HPDE6-E6E7 (cell line): ENCODE results near the gene CHAF1A.

Experiments
- DNase-seq: peaks from one replicate; pipeline ENCODE4 v3.0.0; 2011; ENCODE audit warnings: missing footprints; ENCODE audit errors: extremely low spot score

The CHAF1A gene

DNA sequence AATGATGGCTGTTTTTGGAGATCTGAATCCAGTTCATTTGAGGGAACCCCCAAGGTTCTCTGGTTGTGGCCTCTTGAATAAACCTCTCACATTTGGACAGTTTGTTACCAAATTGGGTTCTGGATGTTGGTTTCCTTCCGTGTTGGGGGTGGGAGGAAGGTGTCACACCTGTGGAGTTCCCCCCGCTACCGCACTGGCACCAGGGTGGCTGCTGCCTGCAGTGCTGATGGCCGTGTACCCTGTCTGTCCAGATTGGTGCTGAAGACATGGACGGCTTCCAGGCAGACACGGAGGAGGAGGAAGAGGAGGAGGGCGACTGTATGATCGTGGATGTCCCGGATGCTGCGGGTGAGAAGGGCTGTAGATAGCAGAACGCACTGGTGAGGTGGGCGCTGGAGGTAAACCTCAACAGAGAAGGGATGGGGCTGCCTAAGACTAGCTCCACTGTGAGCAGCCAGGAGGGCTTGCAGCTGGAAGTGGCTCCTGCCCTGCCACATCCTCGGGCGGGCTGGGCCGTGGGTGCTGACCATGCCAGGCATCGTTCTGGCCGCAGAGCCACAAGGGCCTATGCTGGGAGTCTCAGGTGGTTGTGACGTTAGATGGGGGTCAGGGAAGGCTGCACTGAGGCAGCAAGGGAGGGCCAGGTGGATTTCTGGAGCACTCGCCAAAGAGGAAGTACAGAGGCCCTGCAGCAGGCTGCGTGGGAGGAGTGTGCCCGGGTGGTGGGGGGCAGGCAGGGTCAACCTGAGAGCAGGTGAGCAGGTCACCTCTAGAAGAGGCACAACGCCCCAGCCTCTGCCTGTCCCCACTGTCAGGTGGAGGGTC, 39.8 kb downstream of the CHAF1A start:
- DNase-seq: no peak

DNA sequence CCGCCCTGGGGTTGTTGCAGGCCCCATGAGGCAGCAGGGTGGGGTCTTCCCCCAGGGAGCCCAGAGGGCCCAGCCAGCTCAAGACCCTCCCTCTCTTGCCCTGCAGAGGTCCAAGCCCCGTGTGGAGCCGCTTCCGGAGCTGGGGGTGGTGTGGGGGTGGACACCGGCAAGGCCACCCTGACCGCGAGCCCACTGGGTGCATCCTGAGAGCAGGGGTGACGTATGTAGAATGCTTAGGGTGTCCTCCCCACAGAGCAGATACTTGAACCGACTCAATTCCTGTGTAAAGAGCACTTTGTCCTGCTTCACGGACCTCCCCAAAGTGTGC, 40.3 kb downstream of the CHAF1A start:
- DNase-seq: no peak

DNA sequence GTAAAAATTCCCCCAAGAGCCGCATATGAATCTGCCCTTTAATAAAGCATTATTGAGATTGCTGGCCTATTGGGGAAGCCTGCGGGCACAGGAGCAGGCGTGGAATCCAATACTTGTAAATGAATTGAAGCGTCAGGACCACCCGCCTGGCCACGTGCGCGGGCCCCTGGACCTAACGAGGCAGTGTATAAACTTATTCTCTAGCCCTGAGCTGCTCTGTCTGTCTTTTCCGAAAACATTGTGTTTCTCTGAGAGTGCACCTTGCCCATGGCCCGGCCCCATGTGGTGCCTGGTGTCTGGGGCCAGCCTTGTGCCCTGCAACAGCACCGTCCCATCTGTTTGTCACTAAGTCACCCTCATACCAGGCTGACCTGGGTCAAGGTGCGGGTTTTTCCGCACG, 40.7 kb downstream of the CHAF1A start:
- DNase-seq: no peak

DNA sequence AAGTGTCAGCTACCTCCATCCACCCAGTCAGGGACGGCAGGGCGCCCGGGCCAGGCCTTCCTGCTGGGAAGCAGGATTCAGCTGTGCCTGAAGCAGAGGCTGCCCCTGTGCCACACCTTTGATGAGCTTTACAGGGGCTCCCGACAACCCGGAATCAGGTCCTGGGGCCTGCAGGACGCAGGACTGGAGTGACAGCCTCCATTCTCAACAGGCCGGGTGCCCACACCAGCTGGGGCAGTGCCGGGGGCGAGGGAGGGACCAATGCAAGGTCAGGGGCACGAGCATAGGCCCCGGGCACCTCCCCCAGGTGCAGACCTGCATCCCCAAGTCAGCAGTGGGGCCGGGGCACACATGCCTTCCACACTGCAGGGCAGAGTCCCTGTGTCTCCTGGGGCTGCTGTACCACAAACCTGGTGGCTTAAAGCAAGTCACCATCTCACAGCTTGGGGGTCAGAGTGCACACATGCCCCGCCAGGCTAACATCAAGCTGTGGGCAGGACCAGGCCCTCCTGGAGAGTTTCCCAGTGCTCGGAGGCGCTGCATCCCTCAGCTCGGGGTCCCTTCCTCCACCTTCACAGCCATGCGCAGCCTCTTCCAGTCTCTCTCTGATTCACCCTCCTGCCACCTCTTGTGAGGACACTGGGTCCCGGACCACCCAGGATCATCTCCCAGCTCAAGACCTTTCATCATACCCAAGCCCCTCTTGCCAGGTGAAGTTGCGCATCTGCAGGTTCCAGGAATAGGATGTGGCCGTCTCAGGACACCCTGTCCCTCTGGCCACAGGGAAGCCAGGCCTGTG, 41.7 kb downstream of the CHAF1A start:
- DNase-seq: no peak

DNA sequence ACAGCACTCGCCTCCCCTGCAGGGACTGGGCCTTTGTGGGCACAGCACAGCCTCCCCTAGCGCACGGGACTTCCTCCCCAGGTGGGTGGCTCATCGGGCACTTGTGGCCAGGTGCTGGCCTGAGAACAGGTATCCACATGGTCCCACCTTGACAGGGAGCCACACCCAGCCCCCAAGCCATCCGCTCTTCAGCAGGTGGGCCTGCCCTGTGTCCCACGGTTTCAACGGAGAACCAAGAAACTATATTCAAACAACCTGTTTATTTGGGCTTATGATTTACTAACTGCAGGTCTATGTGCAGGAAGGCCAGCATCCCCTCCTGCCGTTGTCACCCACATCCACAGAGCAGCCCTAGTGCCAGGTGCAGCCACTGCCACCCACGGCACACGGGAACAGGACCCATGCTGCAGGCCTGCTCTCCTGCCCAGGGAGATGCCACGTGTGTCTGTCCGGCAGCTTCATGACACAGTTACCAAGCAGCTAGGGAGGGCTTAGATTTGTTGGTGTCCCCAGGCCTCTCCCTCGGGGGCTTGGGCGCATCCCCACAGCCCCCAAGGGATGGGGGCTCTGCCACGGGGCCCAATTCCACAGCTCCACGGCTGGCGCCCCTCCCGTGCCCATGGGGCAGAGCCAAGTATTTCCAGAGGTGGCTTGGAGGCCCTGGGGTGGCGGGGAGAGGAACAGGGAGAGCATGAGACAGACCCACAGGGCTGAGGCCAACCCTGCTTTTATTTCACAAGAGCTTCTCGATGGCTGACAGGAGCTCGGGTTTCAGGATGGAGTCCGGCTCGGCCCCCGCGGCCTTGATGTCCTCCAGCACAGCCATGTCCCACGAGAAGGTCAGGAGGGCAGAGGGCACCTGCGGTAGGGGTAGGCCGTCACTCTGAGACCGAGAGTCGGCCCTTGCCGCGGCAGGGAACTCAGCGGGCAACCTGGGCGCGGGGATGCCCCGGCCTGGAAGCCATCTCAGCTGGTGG, 42.6 kb downstream of the CHAF1A start:
- DNase-seq: no peak

DNA sequence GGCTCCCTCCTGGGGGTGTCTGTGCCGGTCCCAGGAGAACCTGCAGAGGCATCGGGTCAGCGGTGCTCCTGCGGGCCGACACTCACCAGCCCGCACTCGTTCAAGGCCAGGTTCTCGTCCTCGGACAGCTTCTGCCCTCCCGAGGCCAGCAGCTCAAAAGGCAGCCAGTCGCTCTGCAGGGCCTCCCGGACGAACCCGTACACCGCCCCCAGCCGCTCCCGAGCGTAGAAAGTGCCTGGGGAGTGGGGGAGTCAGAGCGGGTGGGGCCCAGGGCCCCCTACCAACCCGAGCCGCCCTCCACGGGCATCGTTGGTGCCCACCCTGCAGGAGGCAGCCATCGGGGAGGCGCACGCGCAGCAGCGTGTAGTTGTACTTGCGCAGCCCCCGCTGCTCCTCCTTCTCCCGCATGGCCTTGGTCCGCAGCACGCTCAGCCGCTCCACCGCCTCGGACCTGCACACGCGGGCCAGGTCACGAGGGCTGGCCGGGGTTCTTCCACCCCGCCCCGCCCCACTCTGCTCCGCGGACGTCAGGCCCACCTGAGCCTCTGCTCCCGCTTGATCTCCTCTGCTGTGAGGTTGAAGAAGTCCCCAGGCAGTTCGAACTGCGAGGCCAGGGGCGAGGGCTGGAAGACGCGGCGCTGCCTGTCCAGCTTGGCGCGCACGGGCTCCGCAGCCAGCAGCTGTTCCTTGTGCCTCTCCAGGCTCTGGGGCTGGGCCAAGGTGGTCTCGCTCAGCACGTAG, 43.7 kb downstream of the CHAF1A start:
- no peak for DNase-seq

DNA sequence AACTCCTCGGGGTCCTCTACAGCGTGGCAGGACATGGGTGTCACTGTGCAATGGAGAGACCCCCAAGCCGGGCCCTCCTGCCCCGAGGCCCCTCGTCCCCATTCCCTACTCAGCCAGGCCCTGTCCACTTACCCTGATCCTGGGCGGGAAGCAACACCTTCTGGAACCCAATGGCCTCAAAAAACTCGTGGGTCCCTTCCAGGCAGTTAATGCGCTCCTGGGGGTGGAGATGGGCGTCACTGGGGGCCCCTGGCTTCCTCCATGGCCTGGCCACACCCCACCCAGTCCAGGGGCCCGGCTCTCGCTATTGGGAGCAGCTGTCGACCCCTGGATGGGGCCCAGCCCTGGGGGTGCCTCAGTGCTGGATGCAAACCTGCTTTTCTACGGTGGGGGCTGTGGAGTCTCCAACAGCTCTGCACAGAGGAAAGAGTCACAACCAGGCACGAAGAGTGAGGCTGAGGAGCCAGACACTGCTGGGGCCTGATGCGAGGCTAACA, 44.3 kb downstream of the CHAF1A start:
- DNase-seq: no peak

DNA sequence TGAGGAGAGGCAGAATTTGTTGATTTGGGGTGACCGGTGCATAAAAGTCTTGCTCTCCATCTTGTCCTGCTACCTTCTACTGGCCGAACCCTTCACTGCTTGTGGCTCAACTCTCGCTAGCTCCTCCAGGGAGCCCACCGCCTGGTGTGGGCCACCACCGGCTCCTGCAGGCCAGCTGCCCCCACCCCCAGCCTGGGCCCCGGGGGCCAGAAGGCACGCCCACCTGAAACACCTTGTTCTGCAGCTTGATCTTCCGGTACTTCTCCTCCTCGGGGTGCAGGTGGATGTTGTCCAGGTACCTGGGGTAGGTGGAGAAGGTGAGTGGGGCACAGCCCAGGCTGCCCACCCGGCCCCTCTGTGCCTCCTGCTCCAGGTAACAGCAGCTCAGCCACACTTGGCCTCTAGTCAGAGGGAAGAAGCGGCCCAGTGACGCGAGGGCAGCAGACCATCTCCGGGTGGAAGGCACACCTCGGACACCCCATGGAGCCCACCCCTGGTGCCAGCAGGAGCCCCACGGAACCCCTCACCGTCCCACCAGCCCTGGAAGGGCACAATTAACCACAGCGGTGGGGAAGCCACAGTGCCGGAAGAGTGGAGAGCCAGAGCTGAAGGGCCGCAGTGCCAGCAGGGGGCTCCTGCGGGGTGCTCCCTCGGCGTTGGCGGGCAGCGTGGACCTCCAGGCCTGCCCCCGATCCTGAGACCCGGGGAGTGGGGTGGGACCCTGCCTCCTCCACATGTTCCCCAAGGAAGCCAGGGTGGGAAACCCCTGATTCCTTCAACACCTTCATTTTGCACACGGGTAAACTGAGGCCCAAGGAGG, 45.1 kb downstream of the CHAF1A start:
- no peak for DNase-seq

DNA sequence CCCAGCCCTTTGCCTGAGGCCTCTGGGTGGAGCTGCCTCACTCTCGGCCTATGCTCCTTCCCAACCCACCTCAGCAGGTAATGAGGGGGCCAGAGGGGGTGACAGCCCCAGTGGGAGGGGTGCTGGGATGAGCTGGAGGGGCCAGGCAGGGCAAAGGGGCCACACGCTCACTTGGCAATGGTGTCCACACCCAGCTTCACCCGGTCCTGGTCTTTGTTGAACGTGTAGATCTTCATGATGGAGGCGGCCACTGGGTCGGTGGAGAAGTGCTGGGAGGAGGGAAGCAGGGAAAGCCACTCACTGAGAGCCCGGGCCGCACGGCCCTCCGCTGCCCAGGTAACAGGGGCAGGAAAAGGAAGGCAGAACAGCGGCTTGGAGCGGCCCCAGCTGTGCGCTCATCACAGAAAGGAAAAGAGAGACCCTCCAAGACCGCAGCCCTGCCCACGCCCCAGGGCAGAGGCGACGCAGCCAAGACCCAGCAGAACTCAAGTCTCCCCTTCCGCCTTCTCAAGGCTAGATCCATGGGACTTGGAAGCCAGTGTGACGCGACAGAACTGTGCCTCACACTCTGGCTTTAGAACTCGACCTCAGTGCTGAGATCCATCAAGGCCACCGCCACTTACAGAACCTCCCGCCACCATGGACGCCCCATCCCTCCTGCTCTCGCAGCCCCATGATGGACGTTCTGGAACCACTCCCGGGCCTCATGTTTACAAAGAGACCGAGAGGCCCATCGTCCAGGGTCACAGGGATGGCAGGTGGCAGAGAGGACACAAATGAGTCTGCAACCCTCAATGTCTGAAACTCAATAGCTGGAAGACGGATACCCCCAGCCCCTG, 45.9 kb downstream of the CHAF1A start:
- no peak for DNase-seq

GRCh38 chr19:4449022-4449638, 46.7 kb downstream of the CHAF1A start:
- DNase-seq: no peak

- no peak for DNase-seq
These were observed 47.2 kb downstream of the CHAF1A start for GRCh38 chr19:4449639-4450028.

DNA sequence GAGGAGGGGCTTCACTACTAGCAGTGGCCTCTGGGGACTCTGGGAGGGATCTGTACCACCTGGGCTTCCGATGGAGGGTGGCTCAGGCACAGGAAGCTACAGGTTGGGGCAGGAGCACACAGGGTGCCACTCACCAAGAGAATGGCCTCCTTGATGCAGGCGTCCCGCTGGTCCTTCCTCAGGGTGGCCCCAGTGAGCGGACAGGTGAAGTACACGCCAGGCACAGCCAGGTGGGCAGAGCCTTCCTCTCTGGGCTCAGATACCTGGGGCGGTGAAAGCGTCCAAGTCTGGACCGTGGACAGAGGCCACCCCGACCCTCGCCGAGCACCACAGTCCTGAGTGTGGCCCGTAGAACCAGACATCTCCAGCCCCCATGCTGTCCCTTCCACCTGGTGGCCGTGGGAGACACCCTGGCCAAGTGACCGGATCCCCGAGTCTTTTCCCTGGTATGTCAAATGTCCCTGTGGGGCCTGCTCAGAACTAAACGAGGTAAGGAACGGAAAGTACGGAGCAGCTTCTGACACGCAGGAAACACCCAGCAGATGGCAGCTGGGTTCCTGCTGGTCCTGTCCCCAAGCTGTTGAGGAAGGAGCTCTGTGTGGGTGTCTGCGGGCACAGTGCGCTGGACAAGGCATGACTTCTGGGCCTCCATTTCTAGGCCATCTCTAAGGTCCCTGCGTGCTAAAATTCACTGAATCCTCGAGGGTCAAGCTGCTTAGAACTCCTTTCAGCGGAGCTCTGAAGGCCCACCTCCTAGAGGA, 50.0 kb downstream of the CHAF1A start:
- DNase-seq: no peak

DNA sequence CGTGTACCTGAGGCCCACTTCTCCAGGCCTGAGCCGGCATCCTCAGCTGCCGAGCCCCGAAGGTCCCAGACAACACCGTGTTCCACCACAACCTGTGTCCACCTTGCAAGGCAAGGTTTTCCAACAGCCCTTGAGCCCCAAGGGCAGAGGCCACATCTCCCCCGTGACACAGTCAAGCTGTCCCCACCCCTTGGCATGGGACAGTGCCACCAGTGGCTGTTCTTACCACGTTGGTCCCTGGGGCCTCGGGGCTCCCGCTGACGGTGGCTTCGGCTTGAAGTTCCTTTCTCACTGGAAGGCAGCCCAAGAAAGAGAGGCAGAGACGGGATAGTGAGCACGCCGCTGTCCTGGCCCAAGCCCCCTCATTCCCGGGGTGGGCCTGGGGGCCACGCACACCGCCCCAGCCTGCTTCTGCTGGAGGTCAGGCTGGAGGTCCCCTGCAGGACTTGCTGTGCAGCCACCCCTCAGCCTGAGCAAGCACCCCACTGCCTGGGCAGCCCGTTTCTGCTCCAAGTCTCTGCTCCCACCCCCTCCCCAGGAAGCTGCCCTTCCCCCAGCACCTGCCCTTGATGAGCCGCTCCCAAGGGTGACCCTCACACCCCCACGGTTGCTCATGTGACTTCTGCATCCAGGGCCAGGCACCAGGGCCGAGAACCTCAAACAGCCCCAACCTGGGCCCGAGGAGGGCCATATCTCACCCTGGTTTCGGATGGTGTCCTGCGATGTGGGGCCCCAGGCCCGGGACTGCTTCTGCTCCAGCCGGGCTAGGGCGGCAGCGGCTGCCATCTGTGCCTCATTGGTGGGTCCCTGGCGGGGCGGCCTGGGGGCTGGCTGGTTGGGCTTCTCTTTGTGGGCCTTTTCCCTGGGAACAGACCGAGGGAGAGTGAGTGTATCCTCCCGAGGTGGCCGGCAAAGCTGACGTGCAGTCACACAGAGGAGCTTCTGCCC, 51.1 kb downstream of the CHAF1A start:
- DNase-seq: no peak

- DNase-seq: peak; percentile 71
These were observed 52.6 kb downstream of the CHAF1A start for GRCh38 chr19:4454747-4455718.

DNA sequence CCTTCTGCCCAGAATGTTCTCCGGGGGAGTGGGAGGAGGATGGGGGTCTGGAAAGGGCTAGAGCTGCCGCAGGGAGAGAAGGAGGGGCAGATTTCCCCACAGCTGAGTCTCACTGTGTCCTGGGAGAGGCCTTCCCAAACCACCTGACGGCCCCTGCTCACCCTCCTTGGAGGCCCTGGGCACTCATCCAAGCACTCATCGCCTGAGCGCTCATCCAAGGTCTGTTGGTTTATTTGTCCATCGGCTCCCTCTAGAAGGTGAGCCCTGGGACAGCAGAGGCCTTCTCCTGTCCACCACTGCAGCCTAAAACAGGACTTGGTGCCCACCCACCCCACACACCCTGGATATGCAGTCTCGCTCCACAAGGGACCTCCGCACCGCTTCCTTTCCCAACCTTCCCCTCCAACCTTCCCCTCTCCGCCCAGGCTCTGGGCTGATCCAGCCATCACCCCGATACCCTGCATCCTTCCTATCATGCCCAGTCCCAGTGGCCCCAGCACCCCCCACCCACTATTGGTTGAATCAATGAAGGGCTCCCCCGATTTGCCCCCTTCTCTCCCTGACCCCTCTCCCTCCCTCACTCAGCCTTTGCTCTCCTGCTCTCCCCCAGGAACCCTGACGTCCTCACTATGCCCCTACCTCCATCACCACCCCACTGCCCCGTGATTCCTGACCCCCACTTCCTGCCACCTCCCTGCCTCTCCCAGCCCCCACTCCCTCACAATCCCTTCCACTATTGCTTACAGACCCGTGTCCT, 53.5 kb downstream of the CHAF1A start:
- peak; percentile 38 for DNase-seq
